ENCODE data around the gene MUC13.

GRCh38 chr3:124934577-124934976 is at the start of gene MUC13:
- no peak for TF ChIP-seq CTCF (IDR thresholded peaks at IDR 0.05)
- no peak for TF ChIP-seq ZBTB43 (CRISPR knock-in tag; IDR thresholded peaks at IDR 0.05)
- no peak for TF ChIP-seq PREB (CRISPR knock-in tag; IDR thresholded peaks at IDR 0.05; ENCODE audit: borderline replicate concordance)
- TF ChIP-seq JUN (CRISPR knock-in tag; IDR thresholded peaks at IDR 0.05), result no peak
- no peak for TF ChIP-seq NFE2L1 (CRISPR knock-in tag; IDR thresholded peaks at IDR 0.05)
- TF ChIP-seq NFYB (CRISPR knock-in tag; conservative IDR thresholded peaks at IDR 0.05; ENCODE audit: low read depth), result no peak
- no peak for TF ChIP-seq PRDM15 (CRISPR knock-in tag; IDR thresholded peaks at IDR 0.05)
- TF ChIP-seq ZBTB21 (CRISPR knock-in tag; IDR thresholded peaks at IDR 0.05; ENCODE audit: borderline replicate concordance), result no peak
- no peak for TF ChIP-seq TP53 (CRISPR knock-in tag; IDR thresholded peaks at IDR 0.05)
- TF ChIP-seq ZNF121 (CRISPR knock-in tag; IDR thresholded peaks at IDR 0.05), result no peak
- TF ChIP-seq HMGXB4 (CRISPR knock-in tag; IDR thresholded peaks at IDR 0.05), result no peak
- TF ChIP-seq ARID4B (CRISPR knock-in tag; IDR thresholded peaks at IDR 0.05; ENCODE audit: borderline replicate concordance), result no peak
- TF ChIP-seq NR2C2 (CRISPR knock-in tag; IDR thresholded peaks at IDR 0.05), result no peak
- no peak for TF ChIP-seq GRHL2 (CRISPR knock-in tag; IDR thresholded peaks at IDR 0.05; ENCODE audit: insufficient replicate concordance, severe bottlenecking)

Data from WTC11 (cell line).